ENCODE data around the gene CAMK4.

Gene CAMK4

GRCh38 chr5:111308951-111309350 lies 84.8 kb downstream of the CAMK4 start:
- no peak overlapping the region for H3K4me3 ChIP-seq (ENCODE audit: low read depth, low read length)
- no peak for TF ChIP-seq CTCF (IDR thresholded peaks at IDR 0.05; ENCODE audit: borderline replicate concordance, insufficient read depth, low read depth, low read length)

GRCh38 chr5:111309384-111309783 lies 85.2 kb downstream of the CAMK4 start:
- TF ChIP-seq CTCF (IDR thresholded peaks at IDR 0.05; ENCODE audit: borderline replicate concordance, insufficient read depth, low read depth, low read length): no peak
- H3K4me3 ChIP-seq (ENCODE audit: low read depth, low read length): no peak overlapping the region

GRCh38 chr5:111310711-111311620 lies 86.8 kb downstream of the CAMK4 start:
- TF ChIP-seq CTCF (IDR thresholded peaks at IDR 0.05; ENCODE audit: borderline replicate concordance, insufficient read depth, low read depth, low read length): no peak
- H3K4me3 ChIP-seq (ENCODE audit: low read depth, low read length): no peak overlapping the region

GRCh38 chr5:111311666-111312065 lies 87.5 kb downstream of the CAMK4 start:
- H3K4me3 ChIP-seq (ENCODE audit: low read depth, low read length): no peak overlapping the region

GRCh38 chr5:111313017-111313724 lies 89.0 kb downstream of the CAMK4 start:
- no peak for TF ChIP-seq CTCF (IDR thresholded peaks at IDR 0.05; ENCODE audit: borderline replicate concordance, insufficient read depth, low read depth, low read length)
- H3K4me3 ChIP-seq (ENCODE audit: low read depth, low read length): no peak overlapping the region

More at GRCh38 chr5:111311666-111312065, 87.5 kb downstream of the CAMK4 start:
- TF ChIP-seq CTCF (IDR thresholded peaks at IDR 0.05; ENCODE audit: borderline replicate concordance, insufficient read depth, low read depth, low read length): no peak

- no peak overlapping the region for H3K4me3 ChIP-seq (ENCODE audit: low read depth, low read length)
- TF ChIP-seq CTCF (IDR thresholded peaks at IDR 0.05; ENCODE audit: borderline replicate concordance, insufficient read depth, low read depth, low read length): no peak
Measured at GRCh38 chr5:111320953-111321352, 96.8 kb downstream of the CAMK4 start.

All from GM12875 (cell line).